H9 (cell line): Measurements from ENCODE around the gene AQP5. TPM values are rescaled to one million over a fixed set of nuclear protein-coding genes. Genes with fewer than 3 reads are reported as not detected.

Source experiments
- DNase-seq: peaks from one replicate; pipeline ENCODE4 v3.0.0-alpha.2; 2017
- H2AFZ ChIP-seq: one replicate; pipeline ENCODE4 v1.6.1; 2013; ENCODE audit warnings: mild to moderate bottlenecking, low read length, control low read depth, moderate library complexity
- H2AK5ac ChIP-seq: 2 replicates; pipeline ENCODE4 v1.6.1; 2013; ENCODE audit warnings: low read length, control low read depth, mixed read lengths; ENCODE audit not compliant: insufficient read length
- H2BK120ac ChIP-seq: one replicate; pipeline ENCODE4 v1.6.1; 2013; ENCODE audit warnings: low read depth, mild to moderate bottlenecking, low read length, control low read depth, inconsistent platforms; ENCODE audit not compliant: poor library complexity, severe bottlenecking
- H2BK12ac ChIP-seq: 2 replicates; pipeline ENCODE4 v1.6.1; 2013; ENCODE audit warnings: low read length, control low read depth, mixed read lengths, low read depth; ENCODE audit not compliant: insufficient read length
- H2BK15ac ChIP-seq: 2 replicates; pipeline ENCODE4 v1.6.1; 2013; ENCODE audit warnings: low read depth, low read length, control low read depth
- H2BK20ac ChIP-seq: one replicate; pipeline ENCODE4 v1.6.1; 2013; ENCODE audit warnings: low read depth, mild to moderate bottlenecking, low read length, control low read depth, inconsistent platforms; ENCODE audit not compliant: poor library complexity, severe bottlenecking
- H2BK5ac ChIP-seq: 2 replicates; pipeline ENCODE4 v1.6.1; 2013; ENCODE audit warnings: low read length, control low read depth, mixed read lengths; ENCODE audit not compliant: insufficient read length
- H3K14ac ChIP-seq: 2 replicates; pipeline ENCODE4 v1.6.1; 2013; ENCODE audit warnings: low read length, control low read depth; ENCODE audit not compliant: insufficient read depth
- H3K18ac ChIP-seq: 2 replicates; pipeline ENCODE4 v1.6.1; 2013; ENCODE audit warnings: low read depth, mild to moderate bottlenecking, mixed read lengths, low read length, control low read depth; ENCODE audit not compliant: insufficient read length
- H3K23ac ChIP-seq: 2 replicates; pipeline ENCODE4 v1.6.1; 2013; ENCODE audit warnings: low read length, control low read depth, mixed read lengths, low read depth; ENCODE audit not compliant: insufficient read length
- H3K23me2 ChIP-seq: 2 replicates; pipeline ENCODE4 v1.6.1; 2013; ENCODE audit warnings: low read depth, mild to moderate bottlenecking, mixed read lengths, low read length, control low read depth; ENCODE audit not compliant: insufficient read length, poor library complexity, severe bottlenecking
- H3K27ac ChIP-seq: 2 replicates; pipeline ENCODE4 v1.5.1; 2013; ENCODE audit warnings: low read length, control low read depth, mixed read lengths, low read depth; ENCODE audit not compliant: insufficient read length
- H3K27me3 ChIP-seq: 2 replicates; pipeline ENCODE4 v1.6.1; 2013; ENCODE audit warnings: low read length, control low read depth, inconsistent platforms; ENCODE audit not compliant: insufficient read depth
- H3K4ac ChIP-seq: 2 replicates; pipeline ENCODE4 v1.6.1; 2013; ENCODE audit warnings: low read depth, mild to moderate bottlenecking, control low read depth, inconsistent platforms, low read length, moderate library complexity
- H3K4me1 ChIP-seq: 2 replicates; pipeline ENCODE4 v1.6.1; 2013; ENCODE audit warnings: low read length, control low read depth, inconsistent platforms; ENCODE audit not compliant: insufficient read depth
- H3K4me2 ChIP-seq: 2 replicates; pipeline ENCODE4 v1.6.1; 2013; ENCODE audit warnings: low read length, control low read depth, mixed read lengths; ENCODE audit not compliant: insufficient read length, insufficient read depth
- H3K56ac ChIP-seq: 2 replicates; pipeline ENCODE4 v1.6.1; 2013; ENCODE audit warnings: low read depth, mild to moderate bottlenecking, mixed read lengths, low read length, control low read depth; ENCODE audit not compliant: insufficient read length
- H3K79me1 ChIP-seq: 2 replicates; pipeline ENCODE4 v1.6.1; 2013; ENCODE audit warnings: low read depth, mild to moderate bottlenecking, moderate library complexity, low read length, control low read depth, inconsistent platforms; ENCODE audit not compliant: insufficient read depth, poor library complexity, severe bottlenecking
- H3K79me2 ChIP-seq: 2 replicates; pipeline ENCODE4 v1.6.1; 2013; ENCODE audit warnings: low read length, control low read depth, inconsistent platforms; ENCODE audit not compliant: insufficient read depth
- H3K9ac ChIP-seq: 2 replicates; pipeline ENCODE4 v1.6.1; 2013; ENCODE audit warnings: low read length, control low read depth, mixed read lengths; ENCODE audit not compliant: insufficient read length; ENCODE audit errors: extremely low read depth
- H3K9me3 ChIP-seq: one replicate; pipeline ENCODE4 v1.6.1; 2013; ENCODE audit warnings: low read depth, low read length, inconsistent platforms; ENCODE audit not compliant: control insufficient read depth
- H3T11ph ChIP-seq: one replicate; pipeline ENCODE4 v1.6.1; 2013; ENCODE audit warnings: mild to moderate bottlenecking, low read length, control low read depth, inconsistent platforms
- H4K20me1 ChIP-seq: one replicate; pipeline ENCODE4 v1.6.1; 2013; ENCODE audit not compliant: control insufficient read depth, insufficient read length, insufficient read depth
- H4K5ac ChIP-seq: 2 replicates; pipeline ENCODE4 v1.6.1; 2013; ENCODE audit warnings: low read depth, mild to moderate bottlenecking, mixed read lengths, low read length, control low read depth; ENCODE audit not compliant: insufficient read length
- H4K8ac ChIP-seq: replicated peaks from 2 replicates; pipeline ENCODE4 v1.6.1; 2013; ENCODE audit warnings: low read length, control low read depth, mixed read lengths, low read depth; ENCODE audit not compliant: insufficient read length
- H4K91ac ChIP-seq: 2 replicates; pipeline ENCODE4 v1.6.1; 2013; ENCODE audit warnings: low read depth, mild to moderate bottlenecking, moderate library complexity, mixed read lengths, low read length, control low read depth; ENCODE audit not compliant: insufficient read length
- H3K27ac Mint-ChIP-seq, 3 experiments: 2 replicates in 2 of 3; 3 replicates in 1 of 3; pipeline ENCODE4 v1.8.0; 2020 to 2021; ENCODE audit warnings: mixed read lengths in 3 of 3, mild to moderate bottlenecking in 1 of 3, moderate library complexity in 1 of 3
- H3K27me3 Mint-ChIP-seq: 2 replicates; pipeline ENCODE4 v1.8.0; 2021; ENCODE audit warnings: low read depth, mild to moderate bottlenecking, moderate library complexity, mixed read lengths
- H3K36me3 Mint-ChIP-seq, 3 experiments: 2 replicates in 2 of 3; 3 replicates in 1 of 3; pipeline ENCODE4 v1.8.0; 2020 to 2021; ENCODE audit warnings: low read depth in 3 of 3, mixed read lengths in 3 of 3; ENCODE audit not compliant: insufficient read depth in 1 of 3
- H3K4me1 Mint-ChIP-seq, 2 experiments: 2 replicates each; pipeline ENCODE4 v1.8.0; 2020; ENCODE audit warnings: mixed read lengths in 2 of 2
- H3K4me3 Mint-ChIP-seq, 2 experiments: 2 replicates in 1 of 2; 3 replicates in 1 of 2; pipeline ENCODE4 v1.8.0; 2020 to 2021; ENCODE audit warnings: mild to moderate bottlenecking in 2 of 2, mixed read lengths in 2 of 2, moderate library complexity in 1 of 2
- H3K9me3 Mint-ChIP-seq, 2 experiments: 2 replicates in 1 of 2; 3 replicates in 1 of 2; pipeline ENCODE4 v1.8.0; 2020; ENCODE audit warnings: mild to moderate bottlenecking in 2 of 2, mixed read lengths in 2 of 2, moderate library complexity in 1 of 2
- WGBS: extraction: QIAGEN DNeasy Blood & Tissue Kit; methylation state at CpG from one replicate; pipeline ENCODE4 v1.1.7; 2013; ENCODE audit warnings: missing lambda C conversion rate, low lambda C conversion rate, mixed read lengths; ENCODE audit not compliant: insufficient read length; ENCODE audit errors: extremely low coverage; 5-methylcytosine and 5-hydroxymethylcytosine counted together
- total RNA-seq: library from RNA; stranded (reverse); gene quantifications from 2 replicates; pipeline ENCODE4 v1.2.1, GENCODE V29; 2021
- TF ChIP-seq, protein P1 (sequence below): fragments of 200-600 bp; sonication (generic); conservative IDR thresholded peaks from 3 replicates; pipeline ENCODE4 v1.8.0; 2021; ENCODE audit warnings: antibody characterized with exemption, mild to moderate bottlenecking

AQP5 gene
- total RNA-seq, 1 experiment from 2014 or later = 2.8 TPM

DNA sequence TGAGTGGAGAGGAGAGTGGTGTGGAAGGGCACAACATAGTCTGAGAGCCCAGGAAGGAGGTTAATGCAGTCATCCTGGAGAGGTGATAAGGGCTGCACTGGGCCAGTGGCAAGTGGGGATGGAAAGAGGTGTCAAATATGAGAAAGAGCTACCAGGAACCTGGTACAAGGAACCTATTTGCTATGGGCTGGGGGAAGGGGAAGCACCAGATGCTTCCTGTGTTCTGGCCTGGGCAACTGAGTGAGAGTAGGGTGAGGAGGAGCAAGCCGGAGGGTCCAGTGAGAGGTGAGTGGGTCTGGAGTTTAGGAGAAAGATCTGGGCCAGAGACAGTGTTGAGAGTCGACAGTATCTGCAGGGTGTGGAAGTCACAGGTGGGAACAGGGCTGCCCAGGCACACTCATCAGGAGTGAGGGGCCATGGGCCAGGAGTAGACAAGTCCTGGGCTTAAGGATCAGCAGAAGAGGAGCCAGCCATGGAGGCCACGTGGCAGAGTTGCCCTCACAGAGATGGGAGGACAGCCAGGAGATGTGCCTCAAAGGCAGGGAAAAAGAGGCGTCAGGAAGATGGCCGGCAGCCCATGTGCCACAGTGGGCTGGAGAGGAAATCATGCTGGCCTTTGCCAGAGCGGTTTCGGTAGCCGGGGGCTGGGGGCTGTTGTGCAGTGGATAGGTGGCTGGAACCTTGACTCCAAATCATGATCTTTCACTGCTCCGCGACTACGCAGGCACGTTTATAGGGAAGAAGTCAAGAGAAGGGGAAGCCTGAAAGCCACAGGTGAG lies 8.2 kb downstream of the AQP5 start:
- no peak overlapping the region for H2BK120ac ChIP-seq
- H4K91ac ChIP-seq = no peak overlapping the region
- H2AK5ac ChIP-seq = no peak overlapping the region
- no peaks in the 10 kb centered on the region for H3K79me2 ChIP-seq
- H3K4me1 Mint-ChIP-seq = peaks cover 12 to 13% of the 10 kb centered on the region in 2 experiments
- no peak overlapping the region for H3K27ac ChIP-seq
- no peak for DNase-seq
- no peak overlapping the region for H3K27ac Mint-ChIP-seq
- H3K27me3 ChIP-seq = peaks cover 2% of the 10 kb centered on the region; the same call in 1 of the 2 replicates
- no peak overlapping the region for H2BK5ac ChIP-seq
- no CpG with 5 or more reads among the region's 12 CpGs for WGBS
- no peak overlapping the region for H4K5ac ChIP-seq
- no peaks in the 10 kb centered on the region for H3K9me3 Mint-ChIP-seq
- H2BK20ac ChIP-seq = no peak overlapping the region
- H3K79me1 ChIP-seq = no peaks in the 10 kb centered on the region
- no peaks in the 10 kb centered on the region for H3K9me3 ChIP-seq
- H3K4me1 ChIP-seq = no peaks in the 10 kb centered on the region
- H3K56ac ChIP-seq = no peak overlapping the region
- no peak overlapping the region for H2AFZ ChIP-seq
- no peak overlapping the region for H3K14ac ChIP-seq
- H3K18ac ChIP-seq = no peak overlapping the region
- H3K4me3 Mint-ChIP-seq = no peak overlapping the region
- no peak overlapping the region for H3K4ac ChIP-seq
- no peak overlapping the region for H3K4me2 ChIP-seq
- no peaks in the 10 kb centered on the region for H3K36me3 Mint-ChIP-seq
- no peak overlapping the region for H3K23ac ChIP-seq
- H3K23me2 ChIP-seq = no peaks in the 10 kb centered on the region
- H3K27me3 Mint-ChIP-seq = peaks cover 24% of the 10 kb centered on the region
- H3K9ac ChIP-seq = no peak overlapping the region
- TF ChIP-seq, protein P1, sequence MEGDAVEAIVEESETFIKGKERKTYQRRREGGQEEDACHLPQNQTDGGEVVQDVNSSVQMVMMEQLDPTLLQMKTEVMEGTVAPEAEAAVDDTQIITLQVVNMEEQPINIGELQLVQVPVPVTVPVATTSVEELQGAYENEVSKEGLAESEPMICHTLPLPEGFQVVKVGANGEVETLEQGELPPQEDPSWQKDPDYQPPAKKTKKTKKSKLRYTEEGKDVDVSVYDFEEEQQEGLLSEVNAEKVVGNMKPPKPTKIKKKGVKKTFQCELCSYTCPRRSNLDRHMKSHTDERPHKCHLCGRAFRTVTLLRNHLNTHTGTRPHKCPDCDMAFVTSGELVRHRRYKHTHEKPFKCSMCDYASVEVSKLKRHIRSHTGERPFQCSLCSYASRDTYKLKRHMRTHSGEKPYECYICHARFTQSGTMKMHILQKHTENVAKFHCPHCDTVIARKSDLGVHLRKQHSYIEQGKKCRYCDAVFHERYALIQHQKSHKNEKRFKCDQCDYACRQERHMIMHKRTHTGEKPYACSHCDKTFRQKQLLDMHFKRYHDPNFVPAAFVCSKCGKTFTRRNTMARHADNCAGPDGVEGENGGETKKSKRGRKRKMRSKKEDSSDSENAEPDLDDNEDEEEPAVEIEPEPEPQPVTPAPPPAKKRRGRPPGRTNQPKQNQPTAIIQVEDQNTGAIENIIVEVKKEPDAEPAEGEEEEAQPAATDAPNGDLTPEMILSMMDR = no peak
- no peak overlapping the region for H2BK15ac ChIP-seq
- H3T11ph ChIP-seq = no peak overlapping the region
- no peak overlapping the region for H4K8ac ChIP-seq
- no peaks in the 10 kb centered on the region for H4K20me1 ChIP-seq
- H2BK12ac ChIP-seq = no peak overlapping the region
